Endothelial cell of hepatic sinusoid (primary cell): ENCODE data around the gene DEFB113.
"Not testable (repeated sequence)": the region's sequence is repeated elsewhere in the genome, so short reads cannot be mapped to it uniquely, and the experiment has no call there.

ENCODE experiments used
- in situ Hi-C: cut with HindIII; loops from 2 replicates; pipeline ENCODE4 v1.10.0; 2017; ENCODE audit warnings: low sequenced_read_pairs

Gene DEFB113

GRCh38 chr6:49969605-49970004, at the start of gene DEFB113:
DEFB113 (minus strand) TSS chr6:49969625; CDS start chr6:49969625, 0 bp downstream.
- in situ Hi-C loops, result loop anchor here (5.0 kb wide), 1 partner anchor 42 kb away; no protein-coding TSS in a partner anchor

GRCh38 chr6:50007819-50008218, 38.4 kb upstream of the DEFB113 start:
- in situ Hi-C loops, result no loop called here

GRCh38 chr6:50003139-50003538, 33.7 kb upstream of the DEFB113 start:
- in situ Hi-C loops, result no loop called here

GRCh38 chr6:49995278-49995677, 25.9 kb upstream of the DEFB113 start:
- in situ Hi-C loops, result no loop called here

- in situ Hi-C loops, result no loop called here
These were observed 19.5 kb upstream of the DEFB113 start for GRCh38 chr6:49988900-49989299.

GRCh38 chr6:49987749-49988148, 18.3 kb upstream of the DEFB113 start:
- in situ Hi-C loops, result no loop called here

GRCh38 chr6:49986551-49986950, 17.1 kb upstream of the DEFB113 start:
- in situ Hi-C loops, result no loop called here

- in situ Hi-C loops, result no loop called here
These were observed 12.6 kb upstream of the DEFB113 start for GRCh38 chr6:49982046-49982445.

GRCh38 chr6:49980898-49981297, 11.5 kb upstream of the DEFB113 start:
- in situ Hi-C loops, result no loop called here

GRCh38 chr6:49979584-49979983, 10.2 kb upstream of the DEFB113 start:
- in situ Hi-C loops, result no loop called here

- in situ Hi-C loops, result no loop called here
These were observed 9.2 kb upstream of the DEFB113 start for GRCh38 chr6:49978332-49979226.

- in situ Hi-C loops, result no loop called here
These were observed 2.6 kb downstream of the DEFB113 start for GRCh38 chr6:49966823-49967222.

GRCh38 chr6:49966334-49966733, 3.1 kb downstream of the DEFB113 start:
- in situ Hi-C loops, result no loop called here

- in situ Hi-C loops, result no loop called here
These were observed 5.4 kb downstream of the DEFB113 start, which contains the start of gene DEFB114 for GRCh38 chr6:49964064-49964463. DEFB114 (minus strand) TSS chr6:49964164; CDS start chr6:49964105, 59 bp downstream.

GRCh38 chr6:49958180-49958579, 11.2 kb downstream of the DEFB113 start:
- in situ Hi-C loops, result no loop called here

GRCh38 chr6:49955847-49956246, 13.6 kb downstream of the DEFB113 start:
- in situ Hi-C loops, result no loop called here

- in situ Hi-C loops, result no loop called here
These were observed 17.5 kb downstream of the DEFB113 start for GRCh38 chr6:49951926-49952325.

GRCh38 chr6:49950415-49950751, 19.0 kb downstream of the DEFB113 start:
- in situ Hi-C loops, result no loop called here

- in situ Hi-C loops, result no loop called here
These were observed 20.4 kb downstream of the DEFB113 start for GRCh38 chr6:49949062-49949461.

- in situ Hi-C loops, result no loop called here
These were observed 22.6 kb downstream of the DEFB113 start for GRCh38 chr6:49946835-49947234.

- in situ Hi-C loops, result not testable (repeated sequence)
These were observed 25.4 kb downstream of the DEFB113 start for GRCh38 chr6:49944068-49944467.

- in situ Hi-C loops, result no loop called here
These were observed 29.4 kb downstream of the DEFB113 start for GRCh38 chr6:49939993-49940498.
